Fibroblast of lung (primary cell): ENCODE results near the gene TBRG4. TPM values are rescaled to one million over a fixed set of nuclear protein-coding genes. Genes with fewer than 3 reads are reported as not detected.

Experiments used
- DNase-seq, 2 donors: peaks; one replicate each; pipeline versions ENCODE4 v3.0.0 to v3.0.0-alpha.2; 2010; ENCODE audit warnings: low read depth in 2 of 2
- H2AFZ ChIP-seq: 2 replicates; pipeline ENCODE4 v1.5.1; 2012; ENCODE audit warnings: low read length, control low read depth, inconsistent platforms
- H3K27ac ChIP-seq: 2 replicates; pipeline ENCODE4 v1.5.1; 2011; ENCODE audit warnings: low read length, control low read depth; ENCODE audit not compliant: insufficient read depth
- H3K27me3 ChIP-seq: 2 replicates; pipeline ENCODE4 v1.5.1; 2011; ENCODE audit warnings: mild to moderate bottlenecking, low read length; ENCODE audit not compliant: control insufficient read depth, insufficient read depth
- H3K36me3 ChIP-seq: 2 replicates; pipeline ENCODE4 v1.5.1; 2011; ENCODE audit warnings: low read length; ENCODE audit not compliant: control insufficient read depth, insufficient read depth
- H3K4me1 ChIP-seq: 2 replicates; pipeline ENCODE4 v1.5.1; 2011; ENCODE audit warnings: low read length; ENCODE audit not compliant: control insufficient read depth, insufficient read depth; ENCODE audit errors: extremely low read depth
- H3K4me2 ChIP-seq: 2 replicates; pipeline ENCODE4 v1.5.1; 2011; ENCODE audit warnings: low read length, control low read depth; ENCODE audit not compliant: insufficient read depth; ENCODE audit errors: extremely low read depth
- H3K4me3 ChIP-seq, 4 experiments: fragments of 200-600 bp in 1 of 4; sonication (generic) in 1 of 4; replicated peaks in 1 of 4; 2 replicates each; pipeline ENCODE4 v1.5.1; 2011 to 2016; ENCODE audit warnings: low read length in 4 of 4, low read depth in 3 of 4, mild to moderate bottlenecking in 3 of 4, control low read depth in 2 of 4, inconsistent platforms in 1 of 4, mixed read lengths in 1 of 4; ENCODE audit not compliant: insufficient read depth in 1 of 4; ENCODE audit errors: control extremely low read depth in 1 of 4
- H3K79me2 ChIP-seq: 2 replicates; pipeline ENCODE4 v1.5.1; 2012; ENCODE audit warnings: mild to moderate bottlenecking, low read length, inconsistent platforms; ENCODE audit not compliant: control insufficient read depth, insufficient read depth
- H3K9ac ChIP-seq: 2 replicates; pipeline ENCODE4 v1.5.1; 2011; ENCODE audit warnings: mild to moderate bottlenecking, low read length, control low read depth; ENCODE audit not compliant: insufficient read depth
- H3K9me3 ChIP-seq: 2 replicates; pipeline ENCODE4 v1.5.1; 2012; ENCODE audit warnings: low read depth, low read length; ENCODE audit not compliant: control insufficient read depth, insufficient read depth
- H4K20me1 ChIP-seq: 2 replicates; pipeline ENCODE4 v1.5.1; 2011; ENCODE audit warnings: low read length; ENCODE audit not compliant: control insufficient read depth, insufficient read depth; ENCODE audit errors: extremely low read depth
- EZH2 ChIP-seq: IDR thresholded peaks from 2 replicates; pipeline ENCODE4 v1.5.1; 2012; ENCODE audit warnings: low read length, control low read depth, mild to moderate bottlenecking; ENCODE audit errors: missing control alignments
- polyA plus RNA-seq, 2 donors: library from polyadenylated mRNA; depleted of rRNA in 1 of 2; stranded (reverse) in 1 of 2; unstranded in 1 of 2; fragments of >200 nt; gene quantifications; 2 replicates each; pipeline ENCODE4 v1.2.1, GENCODE V29; 2011 to 2012; ENCODE audit warnings: missing spikeins in 1 of 2
- total RNA-seq: library from RNA; depleted of rRNA; stranded (reverse); fragments of >200 nt; gene quantifications from 2 replicates; pipeline ENCODE4 v1.2.1, GENCODE V29; 2014
- TF ChIP-seq, protein P1 (sequence below), 2 donors: IDR thresholded peaks in 1 of 2; conservative IDR thresholded peaks in 1 of 2; 1 replicate in 1 of 2; 2 replicates in 1 of 2; pipeline ENCODE4 v1.5.1; 2011 to 2012; ENCODE audit warnings: low read length in 2 of 2, control low read depth in 1 of 2, inconsistent platforms in 1 of 2, low read depth in 1 of 2, mild to moderate bottlenecking in 1 of 2

TBRG4 gene
- total and polyA plus RNA-seq, 2 donors (not counting 1 experiment from before 2014, with no cell fraction given): 27.4 to 52.2 TPM

DNA sequence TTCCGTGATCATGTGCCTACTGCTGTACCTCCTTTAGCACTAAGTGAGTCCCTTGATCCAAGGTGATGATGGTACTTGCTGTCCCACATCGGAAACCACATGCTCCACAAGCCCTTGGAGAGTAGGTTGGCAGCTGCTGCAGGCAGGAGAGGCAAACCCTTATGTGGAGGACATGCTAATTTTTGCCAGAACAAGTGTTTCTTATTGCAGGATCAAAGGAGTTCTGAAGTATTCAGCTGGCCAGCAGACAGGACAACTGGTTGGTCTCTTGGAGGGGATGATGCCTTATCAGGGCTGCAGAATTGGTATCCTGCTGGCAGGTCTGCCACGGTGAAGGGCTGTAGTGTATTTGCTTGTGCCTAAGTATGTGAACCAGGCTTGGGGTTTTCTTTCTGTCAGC, 59.5 kb downstream of the TBRG4 start:
- Histone ChIP-seq H3K4me3 (no peak overlapping the region), H3K9ac (no peak overlapping the region), H3K27ac (no peak overlapping the region), H2AFZ (no peak overlapping the region), H3K36me3 (no peaks in the 10 kb centered on the region), H3K4me1 (no peaks in the 10 kb centered on the region), H3K79me2 (no peaks in the 10 kb centered on the region), H3K27me3 (no peaks in the 10 kb centered on the region), H4K20me1 (no peaks in the 10 kb centered on the region), H3K4me2 (no peak overlapping the region), H3K9me3 (no peaks in the 10 kb centered on the region)
- TF ChIP-seq EZH2: no peak
- TF ChIP-seq, protein P1, sequence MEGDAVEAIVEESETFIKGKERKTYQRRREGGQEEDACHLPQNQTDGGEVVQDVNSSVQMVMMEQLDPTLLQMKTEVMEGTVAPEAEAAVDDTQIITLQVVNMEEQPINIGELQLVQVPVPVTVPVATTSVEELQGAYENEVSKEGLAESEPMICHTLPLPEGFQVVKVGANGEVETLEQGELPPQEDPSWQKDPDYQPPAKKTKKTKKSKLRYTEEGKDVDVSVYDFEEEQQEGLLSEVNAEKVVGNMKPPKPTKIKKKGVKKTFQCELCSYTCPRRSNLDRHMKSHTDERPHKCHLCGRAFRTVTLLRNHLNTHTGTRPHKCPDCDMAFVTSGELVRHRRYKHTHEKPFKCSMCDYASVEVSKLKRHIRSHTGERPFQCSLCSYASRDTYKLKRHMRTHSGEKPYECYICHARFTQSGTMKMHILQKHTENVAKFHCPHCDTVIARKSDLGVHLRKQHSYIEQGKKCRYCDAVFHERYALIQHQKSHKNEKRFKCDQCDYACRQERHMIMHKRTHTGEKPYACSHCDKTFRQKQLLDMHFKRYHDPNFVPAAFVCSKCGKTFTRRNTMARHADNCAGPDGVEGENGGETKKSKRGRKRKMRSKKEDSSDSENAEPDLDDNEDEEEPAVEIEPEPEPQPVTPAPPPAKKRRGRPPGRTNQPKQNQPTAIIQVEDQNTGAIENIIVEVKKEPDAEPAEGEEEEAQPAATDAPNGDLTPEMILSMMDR (conservative IDR thresholded peaks at IDR 0.05 in 1 of 2, IDR thresholded peaks at IDR 0.05 in 1 of 2; ENCODE audit: low read depth in 1 of 2, low read length in 2 of 2): no peak
- no peak for DNase-seq

DNA sequence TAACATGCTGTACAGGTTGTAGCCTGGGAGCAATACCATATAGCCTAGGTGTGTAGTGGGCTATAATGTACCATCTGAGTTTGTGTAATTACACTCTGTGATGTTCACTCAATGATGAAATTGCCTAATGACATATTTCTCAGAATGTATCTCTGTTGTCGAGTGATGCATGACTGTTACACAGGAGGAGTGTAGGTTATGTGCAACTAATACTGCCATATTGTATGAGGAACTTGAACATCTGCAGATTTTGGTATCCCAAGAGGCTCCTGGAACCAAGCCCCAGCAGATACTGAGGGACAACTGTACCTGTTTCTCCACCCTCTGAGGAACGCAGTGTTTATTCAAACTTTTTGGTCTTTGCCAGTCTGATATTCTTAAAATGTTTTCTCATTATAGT, 61.3 kb downstream of the TBRG4 start:
- H3K4me1 ChIP-seq: no peaks in the 10 kb centered on the region
- no peaks in the 10 kb centered on the region for H3K9me3 ChIP-seq
- no peak for DNase-seq
- no peak overlapping the region for H2AFZ ChIP-seq
- H3K27me3 ChIP-seq: no peaks in the 10 kb centered on the region
- H3K9ac ChIP-seq: no peak overlapping the region
- no peak overlapping the region for H3K27ac ChIP-seq
- no peaks in the 10 kb centered on the region for H3K36me3 ChIP-seq
- no peak overlapping the region for H3K4me2 ChIP-seq
- TF ChIP-seq, protein P1 (conservative IDR thresholded peaks at IDR 0.05 in 1 of 2, IDR thresholded peaks at IDR 0.05 in 1 of 2; ENCODE audit: low read depth in 1 of 2, low read length in 2 of 2): no peak
- TF ChIP-seq EZH2: no peak
- no peaks in the 10 kb centered on the region for H4K20me1 ChIP-seq
- H3K79me2 ChIP-seq: no peaks in the 10 kb centered on the region
- no peak overlapping the region for H3K4me3 ChIP-seq

Other genes starting within 250 kb of the TBRG4 start
- 15.2 TPM in 2 replicates for gene PURB, start 226.2 kb downstream of the TBRG4 start, total RNA-seq
- 11.0 and 11.1 TPM in 2 replicates for gene PURB, start 226.2 kb downstream of the TBRG4 start, polyA plus RNA-seq
- under 0.01 TPM in 2 replicates for gene MYO1G, start 132.7 kb downstream of the TBRG4 start, total RNA-seq
- 0.02 and 0.10 TPM in 2 replicates for gene MYO1G, start 132.7 kb downstream of the TBRG4 start, polyA plus RNA-seq
- gene CCM2, start 111.5 kb downstream of the TBRG4 start, total RNA-seq: 40.6 and 52.4 TPM in 2 replicates
- gene CCM2, start 111.5 kb downstream of the TBRG4 start, polyA plus RNA-seq: 27.8 and 34.7 TPM in 2 replicates
- 1.3 and 2.8 TPM in 2 replicates for gene NACAD, start 22.7 kb downstream of the TBRG4 start, total RNA-seq
- 0.41 and 0.66 TPM in 2 replicates for gene NACAD, start 22.7 kb downstream of the TBRG4 start, polyA plus RNA-seq
- under 0.01 and 0.17 TPM in 2 replicates for gene RAMP3, start 46.1 kb upstream of the TBRG4 start, total RNA-seq
- gene RAMP3, start 46.1 kb upstream of the TBRG4 start, polyA plus RNA-seq: not detected in 2 replicates